HG03342 (cell line): ENCODE results near the gene GALNS.
"Not testable (repeated sequence)": the region's sequence is repeated elsewhere in the genome, so short reads cannot be mapped to it uniquely, and the experiment has no call there.

Experiments
- ATAC-seq: cut with Tn5 transposase; IDR thresholded peaks from one replicate; pipeline ENCODE4 v1.9.1; 2021; ENCODE audit warnings: mild to moderate bottlenecking, moderate library complexity; ENCODE audit not compliant: unreplicated experiment

The GALNS gene, protein sequence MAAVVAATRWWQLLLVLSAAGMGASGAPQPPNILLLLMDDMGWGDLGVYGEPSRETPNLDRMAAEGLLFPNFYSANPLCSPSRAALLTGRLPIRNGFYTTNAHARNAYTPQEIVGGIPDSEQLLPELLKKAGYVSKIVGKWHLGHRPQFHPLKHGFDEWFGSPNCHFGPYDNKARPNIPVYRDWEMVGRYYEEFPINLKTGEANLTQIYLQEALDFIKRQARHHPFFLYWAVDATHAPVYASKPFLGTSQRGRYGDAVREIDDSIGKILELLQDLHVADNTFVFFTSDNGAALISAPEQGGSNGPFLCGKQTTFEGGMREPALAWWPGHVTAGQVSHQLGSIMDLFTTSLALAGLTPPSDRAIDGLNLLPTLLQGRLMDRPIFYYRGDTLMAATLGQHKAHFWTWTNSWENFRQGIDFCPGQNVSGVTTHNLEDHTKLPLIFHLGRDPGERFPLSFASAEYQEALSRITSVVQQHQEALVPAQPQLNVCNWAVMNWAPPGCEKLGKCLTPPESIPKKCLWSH

DNA sequence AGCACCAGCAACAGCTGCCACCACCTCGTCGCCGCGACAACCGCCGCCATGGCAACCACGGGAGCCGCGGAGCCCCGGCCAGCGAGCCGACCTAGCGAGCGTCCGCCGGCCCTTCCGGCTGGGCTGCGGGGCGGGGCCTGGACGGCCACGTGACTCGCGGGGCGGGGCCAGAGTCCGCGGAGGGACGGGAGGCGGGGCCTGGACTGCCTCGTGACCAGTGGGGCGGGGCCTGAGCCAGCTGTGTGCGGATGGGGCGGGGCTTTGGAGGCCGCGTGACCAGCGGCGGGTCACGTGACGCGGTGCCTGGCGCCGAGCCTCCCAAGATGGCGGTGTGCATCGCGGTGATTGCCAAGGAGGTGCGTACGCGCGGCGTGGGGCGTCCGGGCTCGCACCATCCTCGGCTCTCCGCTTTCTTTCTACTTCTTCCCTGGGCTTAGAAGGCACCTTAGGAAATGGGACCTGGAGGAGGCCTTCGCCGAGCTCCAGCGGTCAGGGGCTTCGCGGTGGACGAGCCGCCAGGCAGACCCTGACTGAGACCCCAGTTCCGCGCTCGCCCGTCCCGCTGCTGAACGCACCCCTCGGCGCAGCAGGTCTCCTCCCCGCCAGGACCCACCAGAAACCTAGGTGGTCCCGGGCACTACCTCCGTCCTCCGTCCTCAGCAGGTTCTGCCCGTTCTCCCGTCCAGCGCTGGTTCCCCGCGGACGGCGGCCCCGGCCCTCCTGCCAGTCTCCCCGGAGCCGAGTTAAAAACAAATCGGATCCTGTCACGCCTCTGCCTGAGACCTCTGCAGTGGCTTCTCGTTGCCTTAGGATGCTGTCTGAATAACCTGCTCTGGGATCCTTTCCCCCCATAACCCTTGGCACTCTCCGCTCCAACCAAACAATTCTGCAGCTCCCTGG, at the start of gene GALNS, which contains the start of gene TRAPPC2L:
GALNS (minus strand) TSS at position 120 of the 900 bp plus-strand sequence; CDS start at position 50, 70 bp downstream.
TRAPPC2L (plus strand) TSS at position 300 of the 900 bp plus-strand sequence; CDS start at position 324, 24 bp downstream.
- ATAC-seq: peak; percentile 72

DNA sequence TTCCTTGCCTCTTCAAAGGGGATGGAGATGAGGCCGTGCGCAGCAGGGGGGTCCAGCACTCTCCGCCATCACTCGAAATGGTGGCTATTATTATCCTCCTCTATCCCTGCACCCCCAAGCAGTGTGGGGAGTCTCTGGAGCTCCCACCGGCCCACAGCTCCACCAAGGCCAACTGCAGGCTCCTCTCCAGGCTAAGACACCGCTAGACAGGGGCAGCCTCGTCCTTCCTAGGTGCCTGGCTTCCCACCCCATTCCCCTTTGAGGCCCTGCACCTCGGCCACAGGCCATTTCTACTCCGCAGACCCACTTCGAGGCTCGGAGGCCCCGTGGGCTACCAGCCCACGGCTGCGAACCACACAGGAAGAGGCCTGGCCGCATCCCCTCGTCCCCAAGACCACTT, 49.3 kb upstream of the GALNS start:
- ATAC-seq: no peak

DNA sequence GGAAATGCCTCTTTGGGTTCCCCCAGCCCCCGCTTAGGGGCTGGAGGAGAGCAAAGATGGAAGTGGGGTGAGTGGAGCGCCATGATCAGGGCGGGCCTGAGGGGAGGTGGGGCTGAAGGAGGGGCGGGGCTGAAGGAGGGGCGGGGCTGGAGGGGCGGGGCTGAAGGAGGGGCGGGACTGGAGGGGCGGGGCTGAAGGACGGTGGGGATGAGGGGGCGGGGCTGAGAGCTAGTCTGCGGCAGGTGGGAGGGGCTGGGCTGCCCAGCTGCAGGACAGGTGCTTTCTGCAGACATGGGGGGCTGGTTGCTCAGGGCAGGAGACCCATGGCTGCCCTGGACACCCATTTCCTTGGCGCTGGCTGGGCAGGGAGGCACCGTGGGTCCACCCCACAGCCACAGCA, 48.8 kb upstream of the GALNS start:
- ATAC-seq: no peak

DNA sequence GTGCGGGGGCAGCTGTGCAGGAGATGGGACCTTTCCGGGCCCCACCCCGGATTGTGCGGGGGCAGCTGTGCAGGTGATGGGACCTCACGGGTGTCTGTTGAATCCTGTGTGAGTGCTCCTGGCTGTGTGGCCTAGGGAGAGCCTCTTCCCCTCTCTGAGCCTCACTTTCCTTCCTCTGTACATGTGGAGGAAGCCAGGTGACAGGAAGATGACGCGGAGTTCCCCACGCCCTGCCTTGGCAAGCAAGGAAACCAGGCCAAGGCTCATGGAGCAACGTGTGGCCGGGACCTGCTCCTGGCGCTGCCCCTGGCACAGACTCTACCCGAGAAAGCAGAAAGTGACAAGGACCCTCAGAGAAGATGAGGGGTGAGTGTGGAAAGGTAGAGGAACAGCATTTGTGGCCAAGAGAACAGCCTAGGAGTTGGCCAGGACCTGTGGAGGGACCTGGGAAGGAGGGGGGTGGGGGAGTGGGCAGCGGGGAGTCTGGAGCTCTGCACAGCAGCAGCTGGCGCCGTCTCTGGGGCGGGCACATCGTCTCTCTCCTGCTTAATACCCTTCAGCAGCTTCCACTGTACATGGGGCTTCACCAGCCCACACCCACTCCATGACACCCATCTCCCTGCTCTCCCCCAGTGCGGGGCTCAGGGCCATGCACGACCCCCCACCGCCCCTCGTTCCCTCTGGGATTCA, 48.1 kb upstream of the GALNS start:
- no peak for ATAC-seq

DNA sequence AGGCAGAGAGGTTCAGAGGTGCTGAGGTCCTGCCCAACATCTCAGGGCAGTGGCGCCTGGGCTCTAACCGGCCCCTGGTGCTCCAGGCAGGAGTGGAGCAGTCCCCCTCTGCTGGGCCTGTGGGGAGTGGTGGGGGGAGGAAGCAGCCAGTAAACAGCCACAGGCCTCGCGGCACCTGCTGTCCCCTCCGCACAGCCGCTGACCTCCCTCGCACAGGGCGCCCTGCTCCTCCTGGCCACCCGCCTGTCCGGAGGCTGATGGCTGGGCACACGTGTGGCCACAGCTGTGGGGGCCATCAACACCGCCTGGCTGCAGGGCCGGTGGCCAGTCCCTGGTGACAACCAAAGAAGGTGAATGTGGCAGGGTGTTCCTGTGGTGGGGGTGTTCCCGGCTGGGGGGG, 46.5 kb upstream of the GALNS start:
- no peak for ATAC-seq

DNA sequence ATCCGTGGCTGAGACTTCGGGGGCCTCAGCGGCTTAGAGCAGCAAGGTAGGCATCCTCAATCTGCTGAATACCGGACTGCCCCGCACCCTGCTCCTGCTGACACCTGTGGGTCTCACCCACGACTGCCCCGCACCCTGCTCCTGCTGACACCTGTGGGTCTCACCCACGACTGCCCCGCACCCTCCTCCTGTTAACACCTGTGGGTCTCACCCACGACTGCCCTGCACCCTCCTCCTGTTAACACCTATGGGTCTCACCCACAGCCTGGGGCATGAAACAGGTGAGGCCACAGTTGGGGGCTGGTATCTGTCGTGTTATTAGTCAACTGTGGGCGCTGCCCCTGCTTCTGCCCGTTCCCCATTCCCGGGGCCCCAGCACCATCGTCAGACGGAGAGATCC, 46.0 kb upstream of the GALNS start:
- no peak for ATAC-seq

DNA sequence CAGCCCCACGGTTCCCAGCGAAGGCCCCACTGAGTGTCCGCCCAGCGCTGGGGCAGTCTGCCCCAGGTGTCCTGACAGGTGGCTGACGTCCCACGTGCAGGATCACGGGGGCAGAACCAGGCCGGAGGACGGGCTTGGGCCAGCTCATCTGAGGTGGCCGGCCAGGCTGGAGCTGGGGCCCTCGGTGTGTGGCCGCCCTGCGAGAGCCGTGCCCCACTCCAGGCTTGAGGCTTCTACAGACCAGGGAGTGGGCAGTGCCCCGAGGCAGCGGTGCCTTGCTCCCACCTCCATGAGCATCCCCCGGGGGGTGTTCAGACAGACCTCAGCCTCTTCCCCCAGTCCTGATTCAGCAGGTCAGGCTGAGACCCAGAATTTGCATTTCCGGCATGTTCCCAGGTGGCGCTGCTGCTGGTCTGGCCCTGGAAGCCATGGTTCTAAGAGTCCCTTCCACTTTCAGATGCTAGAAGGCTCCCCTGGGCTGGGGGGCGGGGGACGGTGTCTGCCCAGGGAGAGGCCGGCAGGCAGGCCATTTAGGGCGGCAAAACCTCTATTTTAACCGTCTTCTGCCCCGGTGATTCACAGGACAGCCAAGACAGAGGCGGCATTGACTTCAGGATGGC, 45.1 kb upstream of the GALNS start:
- ATAC-seq: no peak

DNA sequence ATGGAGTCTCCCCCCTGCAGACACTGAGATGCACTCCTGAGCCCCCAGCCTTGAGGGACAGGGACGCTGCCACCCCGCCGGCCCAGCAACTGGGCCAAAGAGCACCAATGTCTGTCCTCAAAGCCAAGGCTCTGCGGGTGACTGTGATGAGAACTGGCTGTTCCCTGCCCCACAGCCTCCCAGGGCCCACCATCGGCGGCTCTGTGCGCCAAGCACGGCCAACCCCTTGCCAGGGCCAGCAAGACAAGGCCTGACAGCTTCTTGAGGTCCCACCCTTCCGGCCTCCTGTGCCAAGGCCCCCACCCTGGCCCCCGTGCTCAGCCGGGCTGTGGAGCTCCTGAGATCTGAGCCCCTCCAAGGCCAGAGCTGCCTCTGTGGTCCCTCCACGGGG, 43.9 kb upstream of the GALNS start:
- ATAC-seq: no peak

DNA sequence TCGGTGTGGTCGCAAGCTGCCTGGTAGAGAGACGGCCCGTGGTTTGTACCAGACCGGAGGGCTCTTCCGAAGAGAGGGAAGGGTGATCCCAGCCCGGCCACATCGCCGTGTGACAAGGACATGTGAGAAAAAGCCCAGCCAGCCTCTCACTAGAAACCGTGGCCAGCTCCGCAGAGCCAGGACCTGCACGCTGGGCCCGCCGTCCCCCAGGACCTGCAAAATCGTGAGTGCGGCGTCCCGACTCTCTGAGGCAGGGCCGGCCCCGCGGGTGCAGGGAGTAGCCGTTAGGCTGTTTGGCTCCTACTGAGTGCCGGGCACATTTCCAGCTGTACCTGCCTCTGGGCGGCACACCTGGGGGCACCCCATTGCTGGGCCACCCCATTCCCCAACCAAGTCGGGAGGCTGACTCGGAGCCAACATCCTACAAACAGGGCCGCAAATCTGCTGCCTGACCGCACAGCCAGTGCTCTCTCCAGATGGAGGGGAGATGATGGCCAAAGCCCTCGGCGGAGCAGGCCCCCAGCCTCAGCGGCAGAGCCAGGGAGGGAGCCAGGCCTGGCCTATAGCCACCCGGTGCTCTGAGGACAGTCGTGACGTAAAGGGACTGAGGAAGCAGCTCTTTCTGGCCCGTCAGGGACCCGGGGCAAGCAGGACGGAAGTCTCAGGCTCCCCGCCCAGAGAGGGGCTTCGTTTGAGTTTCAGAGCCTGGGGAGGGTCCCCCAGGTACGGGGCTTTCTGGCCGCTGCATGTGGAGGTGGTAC, 43.3 kb upstream of the GALNS start:
- no peak for ATAC-seq

DNA sequence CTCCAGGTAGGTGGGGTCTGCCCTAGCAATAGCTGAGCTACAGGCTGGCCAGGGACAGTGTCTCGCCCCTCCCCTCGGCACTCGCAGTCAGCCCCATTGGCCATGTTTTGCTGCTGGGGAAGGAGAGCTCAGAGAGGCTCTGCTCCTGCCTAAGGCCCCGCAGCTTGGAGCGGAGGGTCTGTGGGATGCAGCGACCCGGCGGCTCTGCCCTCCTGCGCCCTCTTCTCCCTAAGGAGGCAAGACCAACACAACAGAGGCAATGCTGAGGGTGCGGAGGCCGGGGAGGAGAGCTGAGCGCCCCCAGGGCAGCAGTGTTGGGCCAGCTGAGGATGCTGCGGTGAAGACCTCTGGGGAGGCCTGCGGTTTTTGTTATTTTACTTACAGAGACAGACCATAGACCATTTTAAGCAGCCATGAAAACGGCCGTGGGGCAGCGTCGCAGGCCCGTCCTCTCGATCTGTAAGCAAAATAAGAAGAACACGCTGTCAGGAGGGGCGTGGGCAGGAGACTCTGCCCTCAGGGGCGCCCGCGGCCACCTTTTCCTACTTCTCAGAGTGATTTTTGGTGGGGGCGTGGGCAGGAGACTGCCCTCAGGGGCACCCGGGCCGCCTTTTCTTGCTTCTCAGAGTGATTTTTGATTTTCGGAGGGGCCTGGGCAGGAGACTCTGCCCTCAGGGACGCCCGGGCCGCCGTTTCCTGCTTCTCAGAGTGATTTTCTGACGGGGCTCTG, 41.1 kb upstream of the GALNS start:
- no peak for ATAC-seq

DNA sequence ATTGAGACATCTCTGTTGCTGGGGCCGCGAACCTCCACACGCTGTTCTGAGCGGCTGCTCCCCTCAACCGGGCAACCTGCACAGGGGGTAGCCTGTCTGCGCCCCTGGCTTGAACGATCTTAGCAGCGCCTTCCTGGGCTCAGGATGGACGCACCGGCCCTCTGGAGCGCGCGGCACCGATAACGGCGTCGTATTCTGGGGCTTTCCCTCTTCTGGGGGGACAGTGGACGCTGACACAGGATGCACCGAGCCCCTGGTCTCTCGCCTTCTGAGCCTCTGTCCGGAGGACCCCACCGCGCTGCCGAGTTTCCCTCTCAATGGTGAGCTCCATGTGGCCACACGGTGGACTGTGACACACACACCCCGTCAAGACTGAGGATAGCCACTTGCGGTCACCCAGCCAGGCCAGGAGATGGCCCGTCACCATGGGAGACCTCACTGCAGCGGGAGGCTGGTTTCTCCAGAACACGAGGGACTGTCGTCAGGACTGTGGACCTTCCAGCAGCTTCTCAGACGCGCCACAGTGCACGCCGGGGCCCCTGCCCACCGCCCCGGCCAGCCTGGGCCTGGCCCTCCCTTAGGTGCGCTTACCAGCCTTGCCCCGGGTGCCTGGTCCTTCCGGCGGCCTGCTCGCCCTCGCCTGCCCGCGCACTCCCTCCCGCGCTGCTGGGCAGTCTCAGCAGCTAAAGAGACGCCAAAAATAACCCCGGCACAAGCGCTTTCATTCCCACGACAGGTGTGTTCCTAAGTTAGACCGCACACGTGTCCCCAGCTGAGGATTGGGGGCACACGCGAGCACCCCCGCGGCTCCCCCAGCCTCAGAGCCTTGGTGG, 39.7 kb upstream of the GALNS start:
- ATAC-seq: no peak

DNA sequence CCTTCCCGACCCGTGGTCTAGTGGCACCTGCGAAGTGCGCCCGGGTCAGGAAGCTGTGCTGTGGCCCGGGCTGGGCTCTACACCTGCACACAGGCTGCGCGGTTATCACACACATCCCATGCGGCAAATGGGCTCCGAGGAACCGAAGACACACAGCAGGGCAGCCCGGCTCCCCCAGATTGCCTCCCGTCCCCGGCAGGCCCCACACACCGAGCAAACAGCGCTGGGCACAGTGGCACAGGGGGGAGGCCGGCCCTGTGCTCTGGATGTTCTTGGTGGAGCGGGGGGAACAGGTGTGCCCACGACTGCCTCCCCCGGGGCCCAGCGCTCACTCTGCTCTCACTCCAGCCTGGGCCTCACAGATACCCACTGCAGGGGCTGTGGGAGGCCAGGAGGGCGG, 38.6 kb upstream of the GALNS start:
- ATAC-seq: no peak

DNA sequence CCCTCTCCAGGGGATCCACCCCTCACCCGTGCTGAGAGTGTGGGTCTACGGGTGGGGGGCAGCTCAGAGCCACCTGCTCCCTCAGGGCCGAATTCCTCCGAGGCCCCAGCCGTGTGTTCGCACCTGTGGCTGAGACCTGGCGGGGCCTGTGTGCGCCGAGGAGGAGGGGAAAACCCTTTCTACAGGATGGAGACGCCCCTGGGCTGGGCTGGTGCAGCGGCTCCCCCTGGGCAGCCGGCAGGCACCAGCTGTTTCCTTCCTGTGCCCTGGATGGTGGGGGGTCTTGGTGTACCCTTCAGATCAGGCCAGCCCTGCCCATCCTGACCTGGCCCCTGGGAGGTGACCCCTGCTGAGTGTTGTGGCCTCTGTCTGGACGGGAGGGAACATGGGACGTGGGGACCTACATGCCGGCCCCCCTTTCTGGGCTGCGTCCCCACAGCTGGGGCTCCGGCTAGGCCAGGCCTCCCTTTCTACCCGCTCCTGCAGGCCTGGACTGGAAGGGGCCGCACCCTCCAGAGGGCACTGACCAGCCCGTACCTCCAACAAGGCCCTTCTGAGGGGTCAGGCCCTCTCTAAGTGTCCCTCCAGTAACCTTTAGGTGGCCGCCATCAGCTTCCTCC, 38.0 kb upstream of the GALNS start:
- no peak for ATAC-seq

DNA sequence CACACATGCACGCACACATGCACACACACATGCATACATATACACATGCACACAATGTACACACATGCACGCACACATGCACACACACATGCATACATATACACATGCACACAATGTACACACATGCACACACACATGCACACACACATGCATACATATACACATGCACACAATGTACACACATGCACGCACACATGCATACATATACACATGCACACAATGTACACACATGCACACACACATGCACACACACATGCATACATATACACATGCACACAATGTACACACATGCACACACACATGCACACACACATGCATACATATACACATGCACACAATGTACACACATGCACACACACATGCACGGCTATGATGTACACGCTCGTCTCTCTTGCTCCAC, 37.5 kb upstream of the GALNS start:
- not testable (repeated sequence) for ATAC-seq

DNA sequence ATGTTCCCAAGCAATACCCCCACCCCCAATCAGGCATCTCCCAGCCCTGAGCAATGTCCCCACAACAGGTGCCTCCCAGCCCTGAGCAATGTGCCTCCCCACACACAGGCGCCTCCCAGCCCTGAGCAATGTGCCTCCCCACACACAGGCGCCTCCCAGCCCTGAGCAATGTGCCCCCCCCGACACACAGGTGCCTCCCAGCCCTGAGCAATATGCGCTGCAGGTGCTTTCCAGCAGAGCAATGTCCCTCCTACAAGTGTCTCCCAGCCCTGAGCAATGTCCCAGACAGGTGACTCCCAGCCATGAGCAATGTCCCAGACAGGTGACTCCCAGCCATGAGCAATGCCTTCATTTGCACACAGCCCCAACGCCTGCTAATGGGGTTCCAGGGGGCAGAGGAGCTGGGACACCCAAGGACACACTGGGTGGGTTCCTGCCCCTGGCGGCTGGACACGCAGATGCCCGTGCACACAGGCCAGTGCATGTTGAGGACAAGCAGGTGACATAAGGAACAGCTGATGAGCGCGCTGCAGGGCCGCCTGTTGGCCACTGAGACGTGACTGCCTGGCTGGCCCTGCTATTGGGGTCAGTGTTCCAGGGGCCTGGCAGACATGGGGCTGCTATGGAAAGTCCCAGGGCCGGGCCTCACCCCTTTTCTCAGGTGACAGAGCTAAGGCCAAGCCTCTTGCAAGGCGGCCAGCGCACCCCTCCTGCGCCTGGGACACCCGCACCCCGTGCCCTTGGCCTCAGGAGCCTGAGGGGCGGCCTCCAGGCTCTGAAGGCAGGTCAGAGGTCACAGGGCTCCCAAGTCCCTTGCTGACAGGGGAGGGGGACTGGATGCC, 36.6 kb upstream of the GALNS start:
- no peak for ATAC-seq

DNA sequence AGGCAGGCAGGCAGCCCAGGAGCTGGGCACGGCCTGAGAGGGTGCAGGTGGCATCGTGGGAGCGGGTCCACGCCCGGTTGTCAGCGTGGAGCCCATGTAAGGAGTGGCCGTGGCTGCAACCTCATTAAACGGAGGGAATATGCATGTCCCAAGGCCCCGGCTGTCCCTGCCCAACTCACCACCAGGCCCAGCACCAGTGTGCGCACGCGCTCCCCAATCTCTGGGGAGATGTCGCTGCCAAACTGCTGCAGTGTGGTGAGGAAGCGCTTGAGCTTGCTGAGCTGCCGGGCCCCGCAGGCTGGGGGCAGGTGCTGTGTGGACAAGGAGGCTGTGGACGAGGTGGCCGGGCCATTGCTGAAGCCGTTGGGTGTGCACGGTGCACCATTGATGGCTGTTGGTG, 35.3 kb upstream of the GALNS start:
- no peak for ATAC-seq

DNA sequence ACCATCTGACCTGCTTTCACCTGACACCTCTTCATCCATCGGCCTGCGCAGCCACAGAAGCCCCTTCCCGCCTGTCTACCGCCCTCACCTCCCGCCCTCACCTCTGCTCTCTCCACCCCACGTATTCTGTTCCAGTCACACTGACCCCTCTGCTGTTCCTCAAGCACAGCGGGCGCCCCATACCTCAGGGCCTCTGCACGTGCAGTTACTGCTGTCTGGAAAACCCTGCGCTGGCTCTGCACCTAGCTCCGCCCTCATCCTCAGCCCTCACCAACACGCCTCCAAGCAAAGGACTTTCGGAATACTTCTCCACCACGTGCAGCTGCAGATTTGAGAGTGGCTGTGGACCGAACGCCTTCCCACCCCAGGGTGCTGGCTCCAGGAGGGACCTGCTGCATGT, 34.3 kb upstream of the GALNS start:
- no peak for ATAC-seq
